Esophagus (tissue), 2 donors: ENCODE results near the gene B3GAT2. TPM values are rescaled to one million over a fixed set of nuclear protein-coding genes. Genes with fewer than 3 reads are reported as not detected.

Experiments used
- H3K27ac ChIP-seq, 2 donors: one replicate each; pipeline ENCODE4 v1.5.1; 2013; ENCODE audit warnings: low read depth in 2 of 2, mild to moderate bottlenecking in 2 of 2, inconsistent platforms in 1 of 2, low read length in 1 of 2, moderate library complexity in 1 of 2
- H3K27me3 ChIP-seq, 2 donors: one replicate each; pipeline ENCODE4 v1.6.1; 2013; ENCODE audit warnings: low read length in 2 of 2, control low read depth in 1 of 2, mild to moderate bottlenecking in 1 of 2; ENCODE audit not compliant: insufficient read depth in 2 of 2, control insufficient read depth in 1 of 2
- H3K36me3 ChIP-seq, 2 donors: one replicate each; pipeline ENCODE4 v1.6.1; 2013; ENCODE audit warnings: low read length in 1 of 2; ENCODE audit not compliant: control insufficient read depth in 2 of 2, insufficient read depth in 2 of 2
- H3K4me1 ChIP-seq, 2 donors: one replicate each; pipeline ENCODE4 v1.6.1; 2013; ENCODE audit warnings: low read length in 1 of 2; ENCODE audit not compliant: control insufficient read depth in 2 of 2, insufficient read depth in 2 of 2
- H3K4me3 ChIP-seq, 2 donors: one replicate each; pipeline ENCODE4 v1.5.1; 2013; ENCODE audit warnings: low read length in 2 of 2, mild to moderate bottlenecking in 2 of 2, low read depth in 1 of 2, moderate library complexity in 1 of 2
- H3K9me3 ChIP-seq, 2 donors: one replicate each; pipeline ENCODE4 v1.6.1; 2013; ENCODE audit warnings: mild to moderate bottlenecking in 2 of 2, low read depth in 1 of 2, low read length in 1 of 2, moderate library complexity in 1 of 2; ENCODE audit not compliant: control insufficient read depth in 2 of 2, insufficient read depth in 1 of 2
- WGBS, 2 donors: extraction: QIAGEN DNeasy Blood & Tissue Kit; methylation state at CpG; one replicate each; pipeline ENCODE4 v1.1.7; 2013; 5-methylcytosine and 5-hydroxymethylcytosine counted together
- polyA plus RNA-seq, 2 donors: library from polyadenylated mRNA; stranded (reverse); fragments of 200-250 nt; gene quantifications; one replicate each; pipeline ENCODE4 v1.2.3, GENCODE V29; 2013
- donor health status: healthy with polysubstance abuse.
- donor health status: Bipolar disorder and iron deficiency.

Gene B3GAT2
- polyA plus RNA-seq, 2 donors: 0.08 to 0.10 TPM

DNA sequence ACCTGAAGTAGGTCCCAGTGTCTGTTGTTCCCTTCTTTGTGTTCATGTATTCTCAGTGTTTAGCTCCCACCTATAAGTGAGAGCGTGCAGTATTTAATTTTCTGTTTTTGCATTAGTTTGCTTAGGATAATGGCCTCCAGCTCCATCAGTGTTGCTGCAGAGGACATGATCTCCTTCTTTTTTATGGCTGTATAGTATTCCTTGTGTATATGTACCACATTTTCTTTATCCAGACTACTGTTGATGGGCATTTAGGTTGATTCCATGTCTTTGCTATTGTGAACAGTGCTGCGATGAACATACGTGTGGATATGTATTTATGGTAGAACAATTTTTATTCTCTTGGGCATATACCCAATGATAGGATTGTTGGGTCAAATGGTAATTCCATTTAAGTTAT is 125.4 kb downstream of the B3GAT2 start:
- H3K4me1 ChIP-seq: no peaks in the 10 kb centered on the region
- H3K36me3 ChIP-seq: no peaks in the 10 kb centered on the region
- no peak overlapping the region for H3K4me3 ChIP-seq
- no peaks in the 10 kb centered on the region for H3K27me3 ChIP-seq
- 97 to 98% methylated on average over 3 of the region's 3 CpGs for WGBS, 2 donors
- no peaks in the 10 kb centered on the region for H3K9me3 ChIP-seq
- no peak overlapping the region for H3K27ac ChIP-seq

GRCh38 chr6:70823651-70824050 is 133.2 kb downstream of the B3GAT2 start:
- no peaks in the 10 kb centered on the region for H3K9me3 ChIP-seq
- no peaks in the 10 kb centered on the region for H3K27me3 ChIP-seq
- 90 to 92% methylated on average over 1 of the region's 1 CpG for WGBS, 2 donors
- peaks cover 0 to 3% of the 10 kb centered on the region in 2 donors for H3K36me3 ChIP-seq
- no peaks in the 10 kb centered on the region for H3K4me1 ChIP-seq
- H3K27ac ChIP-seq: no peak overlapping the region
- H3K4me3 ChIP-seq: no peak overlapping the region

GRCh38 chr6:70821751-70822150 is 135.1 kb downstream of the B3GAT2 start:
- WGBS, 2 donors: 94 to 98% methylated on average over 2 of the region's 2 CpGs
- Histone ChIP-seq H3K9me3 (no peaks in the 10 kb centered on the region), H3K4me3 (no peak overlapping the region), H3K4me1 (no peaks in the 10 kb centered on the region), H3K27me3 (no peaks in the 10 kb centered on the region), H3K36me3 (peaks cover 0 to 3% of the 10 kb centered on the region in 2 donors), H3K27ac (no peak overlapping the region)

GRCh38 chr6:70820778-70821177 is 136.1 kb downstream of the B3GAT2 start:
- Histone ChIP-seq H3K9me3 (no peaks in the 10 kb centered on the region), H3K4me3 (no peak overlapping the region), H3K27ac (no peak overlapping the region), H3K27me3 (no peaks in the 10 kb centered on the region), H3K36me3 (peaks cover 0 to 2% of the 10 kb centered on the region in 2 donors), H3K4me1 (no peaks in the 10 kb centered on the region)
- WGBS, 2 donors: 90 to 96% methylated on average over 2 of the region's 2 CpGs

DNA sequence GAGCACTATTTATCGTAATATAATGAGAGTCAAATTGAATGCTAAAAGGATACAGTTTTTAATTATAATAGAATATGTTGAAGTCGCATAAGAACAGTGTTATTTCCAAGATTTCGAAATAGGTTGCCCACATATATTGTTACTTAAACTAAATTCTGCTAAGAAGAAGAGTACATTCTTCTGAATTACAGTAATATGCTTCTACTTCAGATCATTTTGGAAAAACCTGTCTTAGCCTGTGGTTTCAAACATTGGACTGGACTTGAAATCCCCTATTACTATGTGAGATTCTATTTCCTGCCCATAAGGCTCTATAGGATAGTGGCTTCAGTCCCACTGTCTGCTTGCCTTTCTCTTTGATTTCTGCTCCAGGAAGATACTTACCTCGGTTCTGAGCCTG is 137.2 kb downstream of the B3GAT2 start:
- WGBS, 2 donors: 93% methylated on average over 4 of the region's 4 CpGs
- Histone ChIP-seq H3K36me3 (no peaks in the 10 kb centered on the region), H3K4me3 (no peak overlapping the region), H3K9me3 (no peaks in the 10 kb centered on the region), H3K27me3 (no peaks in the 10 kb centered on the region), H3K27ac (no peak overlapping the region), H3K4me1 (no peaks in the 10 kb centered on the region)

DNA sequence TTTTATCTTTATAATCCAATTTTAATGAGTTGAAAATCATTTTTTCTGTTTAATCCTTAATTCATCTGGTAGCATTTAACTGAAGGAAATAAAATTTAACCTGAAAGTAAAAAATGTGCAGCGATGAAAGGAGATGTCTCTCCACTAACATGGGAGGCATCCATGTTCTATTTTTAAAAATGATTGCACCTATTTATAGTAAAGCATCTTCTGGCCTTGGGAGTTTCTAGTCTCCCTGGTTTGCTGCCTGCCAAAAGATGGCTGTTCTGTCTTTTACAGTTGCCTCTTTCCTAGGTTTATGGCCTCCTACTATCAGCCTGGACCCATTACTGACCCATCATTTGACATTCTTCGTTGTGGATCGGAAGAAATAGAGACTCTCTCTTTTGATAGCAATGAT is 143.0 kb downstream of the B3GAT2 start:
- Histone ChIP-seq H3K9me3 (no peaks in the 10 kb centered on the region), H3K27me3 (no peaks in the 10 kb centered on the region), H3K36me3 (no peaks in the 10 kb centered on the region), H3K27ac (no peak overlapping the region), H3K4me1 (no peaks in the 10 kb centered on the region), H3K4me3 (no peak overlapping the region)
- WGBS, 2 donors: 67 to 90% methylated on average over 3 of the region's 3 CpGs

DNA sequence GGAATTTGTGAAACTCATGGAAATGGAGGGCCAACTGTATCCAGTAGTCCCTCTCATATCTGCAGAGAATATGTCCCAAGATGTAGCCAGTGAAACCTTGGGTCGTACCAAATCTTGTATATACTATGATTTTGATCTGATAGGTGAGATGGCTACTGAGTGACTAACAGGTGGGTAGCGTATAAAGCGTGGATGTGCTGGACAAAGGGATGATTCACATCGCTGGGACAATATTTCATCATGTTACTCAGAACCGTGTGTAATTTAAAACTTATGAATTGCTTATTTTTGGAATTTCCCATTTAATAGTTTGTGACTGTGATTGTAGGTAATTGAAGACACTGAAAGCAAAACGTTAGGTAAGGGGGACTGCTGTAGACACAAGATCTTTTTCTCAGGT is 145.1 kb downstream of the B3GAT2 start:
- Histone ChIP-seq H3K4me3 (no peak overlapping the region), H3K36me3 (no peaks in the 10 kb centered on the region), H3K27me3 (no peaks in the 10 kb centered on the region), H3K9me3 (no peaks in the 10 kb centered on the region), H3K27ac (no peak overlapping the region), H3K4me1 (no peaks in the 10 kb centered on the region)
- 89% methylated on average over 6 of the region's 6 CpGs for WGBS, 2 donors
